Measurements from ENCODE around the gene TINAGL1.
A peak's percentile ranks its signal among the peaks of the same experiment; 100 is the strongest.

The TINAGL1 gene

GRCh38 chr1:31607360-31607759, 31.0 kb downstream of the TINAGL1 start:
- DNase-seq (ENCODE audit: extremely low read depth, low read depth): no peak
- no peak overlapping the region for H3K4me3 ChIP-seq (replicated peaks; ENCODE audit: low read depth, low read length)
- no peak for TF ChIP-seq CTCF (IDR thresholded peaks at IDR 0.05; ENCODE audit: low read depth, low read length, missing control alignments)

- DNase-seq (ENCODE audit: extremely low read depth, low read depth): no peak
- H3K4me3 ChIP-seq (replicated peaks; ENCODE audit: low read depth, low read length): no peak overlapping the region
- no peak for TF ChIP-seq CTCF (IDR thresholded peaks at IDR 0.05; ENCODE audit: low read depth, low read length, missing control alignments)
Observed at GRCh38 chr1:31609514-31610118, 33.3 kb downstream of the TINAGL1 start.

GRCh38 chr1:31614414-31615005, 38.2 kb downstream of the TINAGL1 start:
- DNase-seq (ENCODE audit: extremely low read depth, low read depth): no peak
- TF ChIP-seq CTCF (IDR thresholded peaks at IDR 0.05; ENCODE audit: low read depth, low read length, missing control alignments): no peak
- H3K4me3 ChIP-seq (replicated peaks; ENCODE audit: low read depth, low read length): no peak overlapping the region

GRCh38 chr1:31615414-31615813, 39.1 kb downstream of the TINAGL1 start:
- TF ChIP-seq CTCF (IDR thresholded peaks at IDR 0.05; ENCODE audit: low read depth, low read length, missing control alignments): no peak
- no peak for DNase-seq (ENCODE audit: extremely low read depth, low read depth)
- no peak overlapping the region for H3K4me3 ChIP-seq (replicated peaks; ENCODE audit: low read depth, low read length)

GRCh38 chr1:31615939-31616338, 39.6 kb downstream of the TINAGL1 start:
- no peak overlapping the region for H3K4me3 ChIP-seq (replicated peaks; ENCODE audit: low read depth, low read length)
- no peak for DNase-seq (ENCODE audit: extremely low read depth, low read depth)
- no peak for TF ChIP-seq CTCF (IDR thresholded peaks at IDR 0.05; ENCODE audit: low read depth, low read length, missing control alignments)

- TF ChIP-seq CTCF (IDR thresholded peaks at IDR 0.05; ENCODE audit: low read depth, low read length, missing control alignments): no peak
- peak within 1 kb of the TSS; percentile 42 for H3K4me3 ChIP-seq (replicated peaks; ENCODE audit: low read depth, low read length)
Observed at GRCh38 chr1:31617218-31617915, 41.1 kb downstream of the TINAGL1 start, which contains the start of gene HCRTR1. HCRTR1 (plus strand) TSS chr1:31617689; CDS start chr1:31619193, 1,504 bp downstream.

More at GRCh38 chr1:31617218-31617915, 41.1 kb downstream of the TINAGL1 start, which contains the start of gene HCRTR1:
- DNase-seq (ENCODE audit: extremely low read depth, low read depth): no peak
